ENCODE results near the gene NQO2. TPM values are rescaled to one million over a fixed set of nuclear protein-coding genes. Genes with fewer than 3 reads are reported as not detected.

The NQO2 gene
- polyA plus RNA-seq, 1 of the 3 experiments (the other 2 are of a cell fraction): 19.2 TPM

- Histone ChIP-seq H3K4me2 (peak overlapping the region; percentile 68), H2AFZ (ENCODE audit: low read depth) (no peak overlapping the region), H4K20me1 (ENCODE audit: insufficient read depth) (no peaks in the 10 kb centered on the region), H3K9me2 (no peaks in the 10 kb centered on the region), H3K9me3 (no peaks in the 10 kb centered on the region), H3K27me3 (ENCODE audit: insufficient read depth) (no peaks in the 10 kb centered on the region), H3K79me2 (ENCODE audit: insufficient read depth) (peaks cover 86% of the 10 kb centered on the region), H3K9ac (peak overlapping the region; percentile 40), H3K4me1 (ENCODE audit: control insufficient read depth in 1 of 2, insufficient read depth in 2 of 2, low read depth in 1 of 2, low read length in 1 of 2) (peaks cover 0 to 15% of the 10 kb centered on the region in 2 experiments; a peak in 3 of 4 replicates), H3K4me3 (ENCODE audit: low read depth in 2 of 2, low read length in 1 of 2) (no peak overlapping the region), H3K36me3 (replicated peaks in 1 of 2; ENCODE audit: control insufficient read depth in 1 of 2, insufficient read depth in 2 of 2, low read length in 1 of 2) (peaks cover 0 to 13% of the 10 kb centered on the region in 2 experiments), H3K27ac (ENCODE audit: low read depth in 2 of 2, low read length in 1 of 2) (peak overlapping the region in 1 of 2 experiments; percentile 78; a peak in 2 of 4 replicates), H3F3A (replicated peaks; ENCODE audit: insufficient read depth) (peaks cover 15% of the 10 kb centered on the region)
- TF ChIP-seq, protein P1, sequence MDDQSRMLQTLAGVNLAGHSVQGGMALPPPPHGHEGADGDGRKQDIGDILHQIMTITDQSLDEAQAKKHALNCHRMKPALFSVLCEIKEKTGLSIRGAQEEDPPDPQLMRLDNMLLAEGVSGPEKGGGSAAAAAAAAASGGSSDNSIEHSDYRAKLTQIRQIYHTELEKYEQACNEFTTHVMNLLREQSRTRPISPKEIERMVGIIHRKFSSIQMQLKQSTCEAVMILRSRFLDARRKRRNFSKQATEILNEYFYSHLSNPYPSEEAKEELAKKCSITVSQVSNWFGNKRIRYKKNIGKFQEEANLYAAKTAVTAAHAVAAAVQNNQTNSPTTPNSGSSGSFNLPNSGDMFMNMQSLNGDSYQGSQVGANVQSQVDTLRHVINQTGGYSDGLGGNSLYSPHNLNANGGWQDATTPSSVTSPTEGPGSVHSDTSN (IDR thresholded peaks at IDR 0.05): 0 out of 2 replicates have a peak, but pooled peaks have one; percentile 4
- TF ChIP-seq FOSL2 (IDR thresholded peaks at IDR 0.05; ENCODE audit: borderline replicate concordance, low read depth) (peak; percentile 79), TEAD4 (IDR thresholded peaks at IDR 0.05; ENCODE audit: borderline replicate concordance, insufficient read depth) (peak; percentile 28; the same call in 1 of the 2 replicates), MAX (IDR thresholded peaks at IDR 0.05; ENCODE audit: low read depth) (no peak), JUND (IDR thresholded peaks at IDR 0.05) (peak; percentile 48; the same call in 1 of the 2 replicates), ELF1 (IDR thresholded peaks at IDR 0.05) (peak; percentile 57; the same call in 1 of the 2 replicates)
- CTCF ChIA-PET: interaction anchor here (1.2 kb wide), 1 partner anchor 9 kb away, joined by 6 read pairs; no protein-coding TSS in a partner anchor
- POLR2A ChIA-PET: no interaction called here
- WGBS (ENCODE audit: low lambda C conversion rate): 71% methylated on average over 9 of the region's 12 CpGs
- DNase-seq: no peak
Observed at GRCh38 chr6:2959909-2960719, 39.6 kb upstream of the NQO2 start.

DNA sequence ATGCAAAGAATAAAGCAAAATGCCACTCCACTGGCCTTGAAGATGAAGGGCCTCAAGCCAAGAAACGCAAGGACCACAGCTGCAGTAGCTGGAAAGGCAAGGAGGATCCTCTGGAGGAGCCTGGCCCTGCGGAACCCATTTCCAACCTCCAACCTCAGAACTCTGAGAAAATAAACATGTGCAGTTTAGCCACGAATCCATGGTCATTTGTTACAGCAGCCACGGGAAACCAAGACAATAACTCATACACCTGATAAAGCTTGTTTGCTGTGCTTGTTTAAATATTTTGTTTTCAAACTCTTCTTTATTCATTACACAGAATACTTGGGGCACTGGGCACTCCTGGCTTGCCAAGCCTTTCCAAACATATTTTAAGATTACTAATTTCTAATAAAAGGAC lies 38.8 kb upstream of the NQO2 start:
- Histone ChIP-seq H3K79me2 (ENCODE audit: insufficient read depth) (peaks cover 88% of the 10 kb centered on the region), H3K27ac (ENCODE audit: low read depth in 2 of 2, low read length in 1 of 2) (peak overlapping the region in 1 of 2 experiments; percentile 78; a peak in 2 of 4 replicates), H3K27me3 (ENCODE audit: insufficient read depth) (no peaks in the 10 kb centered on the region), H3K9me3 (no peaks in the 10 kb centered on the region), H3K9me2 (no peaks in the 10 kb centered on the region), H3F3A (replicated peaks; ENCODE audit: insufficient read depth) (peaks cover 20% of the 10 kb centered on the region), H2AFZ (ENCODE audit: low read depth) (no peak overlapping the region), H4K20me1 (ENCODE audit: insufficient read depth) (no peaks in the 10 kb centered on the region), H3K4me1 (ENCODE audit: control insufficient read depth in 1 of 2, insufficient read depth in 2 of 2, low read depth in 1 of 2, low read length in 1 of 2) (peaks cover 0 to 15% of the 10 kb centered on the region in 2 experiments; a peak in 3 of 4 replicates), H3K4me3 (ENCODE audit: low read depth in 2 of 2, low read length in 1 of 2) (no peak overlapping the region), H3K36me3 (replicated peaks in 1 of 2; ENCODE audit: control insufficient read depth in 1 of 2, insufficient read depth in 2 of 2, low read length in 1 of 2) (peaks cover 0 to 10% of the 10 kb centered on the region in 2 experiments), H3K4me2 (peak overlapping the region; percentile 68), H3K9ac (peak overlapping the region; percentile 40; the same call in 1 of the 2 replicates)
- CTCF ChIA-PET: interaction anchor here (1.2 kb wide), 1 partner anchor 9 kb away, joined by 6 read pairs; no protein-coding TSS in a partner anchor
- no peak for DNase-seq
- TF ChIP-seq EZH2phosphoT487 (IDR thresholded peaks at IDR 0.05; ENCODE audit: borderline replicate concordance, low read depth): no peak
- TF ChIP-seq NRF1 (IDR thresholded peaks at IDR 0.05; ENCODE audit: low read depth, low read length): no peak
- POLR2A ChIA-PET: no interaction called here
- 96% methylated on average over 4 of the region's 4 CpGs for WGBS (ENCODE audit: low lambda C conversion rate)
